Neuronal stem cell (in vitro differentiated cells): ENCODE data around the gene STRADB.

Source experiments
- DNase-seq: peaks from one replicate; pipeline ENCODE4 v3.0.0-alpha.2; 2013; ENCODE audit warnings: low spot score
- H2AFZ ChIP-seq: one replicate; pipeline ENCODE4 v1.6.1; 2013; ENCODE audit warnings: mild to moderate bottlenecking, low read length, inconsistent platforms
- H2AK5ac ChIP-seq: 2 replicates; pipeline ENCODE4 v1.6.1; 2013; ENCODE audit warnings: low read depth, mild to moderate bottlenecking, inconsistent platforms, low read length, moderate library complexity, mixed read lengths
- H2BK120ac ChIP-seq: 2 replicates; pipeline ENCODE4 v1.6.1; 2013; ENCODE audit warnings: low read depth, mild to moderate bottlenecking, inconsistent platforms, low read length, moderate library complexity, mixed read lengths
- H2BK12ac ChIP-seq: one replicate; pipeline ENCODE4 v1.6.1; 2013; ENCODE audit warnings: low read length, inconsistent platforms
- H2BK15ac ChIP-seq: 2 replicates; pipeline ENCODE4 v1.6.1; 2013; ENCODE audit warnings: mild to moderate bottlenecking, low read length, inconsistent platforms, mixed read lengths
- H2BK5ac ChIP-seq: one replicate; pipeline ENCODE4 v1.6.1; 2013; ENCODE audit warnings: inconsistent platforms, mild to moderate bottlenecking, low read length, moderate library complexity
- H3K14ac ChIP-seq: one replicate; pipeline ENCODE4 v1.6.1; 2013; ENCODE audit warnings: low read length, inconsistent platforms
- H3K18ac ChIP-seq: 2 replicates; pipeline ENCODE4 v1.6.1; 2013; ENCODE audit warnings: low read length, inconsistent platforms
- H3K23ac ChIP-seq: 2 replicates; pipeline ENCODE4 v1.6.1; 2013; ENCODE audit warnings: low read depth, mild to moderate bottlenecking, mixed read lengths, low read length, inconsistent platforms; ENCODE audit not compliant: poor library complexity
- H3K27ac ChIP-seq: replicated peaks from 3 replicates; pipeline ENCODE4 v1.5.1; 2013; ENCODE audit warnings: low read length, inconsistent platforms
- H3K27me3 ChIP-seq, 3 experiments: 2 replicates each; pipeline ENCODE4 v1.6.1; 2013; ENCODE audit warnings: low read length in 3 of 3, mild to moderate bottlenecking in 2 of 3, inconsistent platforms in 1 of 3, low read depth in 1 of 3, mixed read lengths in 1 of 3, moderate library complexity in 1 of 3; ENCODE audit not compliant: control insufficient read depth in 3 of 3, insufficient read depth in 3 of 3
- H3K36me3 ChIP-seq, 2 donors: replicated peaks in 1 of 2; 2 replicates each; pipeline ENCODE4 v1.6.1; 2013; ENCODE audit warnings: low read length in 2 of 2; ENCODE audit not compliant: control insufficient read depth in 2 of 2, insufficient read depth in 2 of 2
- H3K4ac ChIP-seq: 2 replicates; pipeline ENCODE4 v1.6.1; 2013; ENCODE audit warnings: inconsistent platforms, mild to moderate bottlenecking, low read length, moderate library complexity
- H3K4me1 ChIP-seq, 2 donors: 1 replicate in 1 of 2; 2 replicates in 1 of 2; pipeline ENCODE4 v1.6.1; 2013; ENCODE audit warnings: low read length in 2 of 2, low read depth in 1 of 2; ENCODE audit not compliant: control insufficient read depth in 2 of 2, insufficient read depth in 1 of 2
- H3K4me2 ChIP-seq: one replicate; pipeline ENCODE4 v1.6.1; 2013; ENCODE audit warnings: mild to moderate bottlenecking, low read length, inconsistent platforms; ENCODE audit not compliant: insufficient read depth, poor library complexity, severe bottlenecking
- H3K4me3 ChIP-seq, 2 donors: 2 replicates each; pipeline ENCODE4 v1.5.1; 2013; ENCODE audit warnings: low read length in 2 of 2, mild to moderate bottlenecking in 2 of 2, inconsistent platforms in 1 of 2, moderate library complexity in 1 of 2
- H3K79me1 ChIP-seq: one replicate; pipeline ENCODE4 v1.6.1; 2013; ENCODE audit warnings: low read depth, mild to moderate bottlenecking, inconsistent platforms, low read length, moderate library complexity
- H3K9ac ChIP-seq: one replicate; pipeline ENCODE4 v1.6.1; 2013; ENCODE audit warnings: mild to moderate bottlenecking, low read depth, low read length, inconsistent platforms; ENCODE audit not compliant: poor library complexity
- H3K9me3 ChIP-seq, 2 donors: replicated peaks in 1 of 2; 2 replicates each; pipeline versions ENCODE3 to v1.6.1; 2013; ENCODE audit warnings: low read length in 2 of 2, mild to moderate bottlenecking in 2 of 2, inconsistent platforms in 1 of 2, low read depth in 1 of 2, mixed read lengths in 1 of 2, moderate library complexity in 1 of 2; ENCODE audit not compliant: control insufficient read depth in 2 of 2, insufficient read depth in 1 of 2
- H4K8ac ChIP-seq: one replicate; pipeline ENCODE4 v1.6.1; 2013; ENCODE audit warnings: low read depth, mild to moderate bottlenecking, inconsistent platforms, low read length, moderate library complexity
- H4K91ac ChIP-seq: one replicate; pipeline ENCODE4 v1.6.1; 2013; ENCODE audit warnings: low read length, low read depth, mild to moderate bottlenecking, inconsistent platforms; ENCODE audit not compliant: poor library complexity
- WGBS, 2 donors: extraction: QIAGEN DNeasy Blood & Tissue Kit; methylation state at CpG; one replicate each; pipeline ENCODE4 v1.1.7; 2013; ENCODE audit warnings: missing lambda C conversion rate in 2 of 2, mixed read lengths in 1 of 2; ENCODE audit not compliant: insufficient read length in 2 of 2, insufficient replicate concordance in 1 of 2; ENCODE audit errors: extremely low coverage in 2 of 2; 5-methylcytosine and 5-hydroxymethylcytosine counted together

The STRADB gene

GRCh38 chr2:201502713-201503112 is 51.2 kb downstream of the STRADB start:
- Histone ChIP-seq H3K9ac (no peak overlapping the region), H2AFZ (no peak overlapping the region), H2BK12ac (no peak overlapping the region), H3K23ac (no peak overlapping the region), H2BK120ac (no peak overlapping the region), H2BK5ac (no peak overlapping the region), H3K14ac (no peak overlapping the region), H4K91ac (no peak overlapping the region), H4K8ac (no peak overlapping the region), H3K27me3 (no peaks in the 10 kb centered on the region), H3K4me2 (no peak overlapping the region), H3K36me3 (no peaks in the 10 kb centered on the region), H2BK15ac (no peak overlapping the region), H2AK5ac (no peak overlapping the region), H3K4ac (no peak overlapping the region), H3K9me3 (peaks cover 2 to 4% of the 10 kb centered on the region in 2 donors), H3K4me3 (no peak overlapping the region), H3K18ac (no peak overlapping the region), H3K79me1 (no peaks in the 10 kb centered on the region), H3K4me1 (no peaks in the 10 kb centered on the region), H3K27ac (no peak overlapping the region)
- DNase-seq: no peak
- WGBS, 2 donors: 100% methylated on average over 1 of the region's 2 CpGs; no CpG with 5 or more reads in 1 of the 2 donors

GRCh38 chr2:201507725-201508124 is 56.2 kb downstream of the STRADB start:
- H3K18ac ChIP-seq: no peak overlapping the region
- H3K9ac ChIP-seq: peak overlapping the region; percentile 44
- no peaks in the 10 kb centered on the region for H3K4me1 ChIP-seq
- H2AFZ ChIP-seq: no peak overlapping the region
- no peak overlapping the region for H2BK15ac ChIP-seq
- no peak overlapping the region for H3K4me3 ChIP-seq
- H2BK12ac ChIP-seq: no peak overlapping the region
- no CpG with 5 or more reads among the region's 4 CpGs for WGBS, 2 donors
- H3K27me3 ChIP-seq: no peaks in the 10 kb centered on the region
- H2BK120ac ChIP-seq: no peak overlapping the region
- no peak overlapping the region for H3K14ac ChIP-seq
- H4K91ac ChIP-seq: no peak overlapping the region
- no peaks in the 10 kb centered on the region for H3K79me1 ChIP-seq
- H3K23ac ChIP-seq: no peak overlapping the region
- H3K36me3 ChIP-seq: no peaks in the 10 kb centered on the region
- no peak overlapping the region for H3K4ac ChIP-seq
- no peak overlapping the region for H3K4me2 ChIP-seq
- H3K9me3 ChIP-seq: peaks cover 0 to 4% of the 10 kb centered on the region in 2 donors
- H4K8ac ChIP-seq: no peak overlapping the region
- H2AK5ac ChIP-seq: no peak overlapping the region
- DNase-seq: no peak
- no peak overlapping the region for H3K27ac ChIP-seq
- H2BK5ac ChIP-seq: no peak overlapping the region

- no CpG with 5 or more reads among the region's 1 CpG for WGBS, 2 donors
Measured at GRCh38 chr2:201513271-201513670, 61.7 kb downstream of the STRADB start.

GRCh38 chr2:201515573-201516246 is 64.2 kb downstream of the STRADB start:
- Histone ChIP-seq H2AFZ (no peak overlapping the region), H2BK5ac (no peak overlapping the region), H3K27ac (no peak overlapping the region), H3K27me3 (no peaks in the 10 kb centered on the region), H3K4me1 (no peaks in the 10 kb centered on the region), H3K14ac (no peak overlapping the region), H3K9ac (no peak overlapping the region), H3K23ac (no peak overlapping the region), H3K18ac (no peak overlapping the region), H3K4me3 (no peak overlapping the region), H2BK12ac (no peak overlapping the region), H3K79me1 (no peaks in the 10 kb centered on the region), H2AK5ac (no peak overlapping the region), H2BK15ac (no peak overlapping the region), H3K4ac (no peak overlapping the region), H3K4me2 (no peak overlapping the region), H4K8ac (no peak overlapping the region), H2BK120ac (no peak overlapping the region), H3K9me3 (no peaks in the 10 kb centered on the region), H3K36me3 (no peaks in the 10 kb centered on the region), H4K91ac (no peak overlapping the region)
- WGBS, 2 donors: no CpG with 5 or more reads among the region's 4 CpGs
- DNase-seq: no peak

More at GRCh38 chr2:201513271-201513670, 61.7 kb downstream of the STRADB start:
- Histone ChIP-seq H3K4me3 (no peak overlapping the region), H2AK5ac (no peak overlapping the region), H3K9ac (no peak overlapping the region), H4K91ac (no peak overlapping the region), H3K4ac (no peak overlapping the region), H3K4me2 (no peak overlapping the region), H3K79me1 (no peaks in the 10 kb centered on the region), H3K18ac (no peak overlapping the region), H3K27me3 (no peaks in the 10 kb centered on the region), H3K23ac (no peak overlapping the region), H2BK120ac (no peak overlapping the region), H2BK5ac (no peak overlapping the region), H2AFZ (no peak overlapping the region), H3K9me3 (no peaks in the 10 kb centered on the region), H2BK15ac (no peak overlapping the region), H3K4me1 (no peaks in the 10 kb centered on the region), H3K36me3 (no peaks in the 10 kb centered on the region), H3K27ac (no peak overlapping the region), H3K14ac (no peak overlapping the region), H2BK12ac (no peak overlapping the region), H4K8ac (no peak overlapping the region)
- DNase-seq: no peak
